Measurements from ENCODE around the gene RLN1.

GRCh38 chr9:5384436-5384835, 44.8 kb upstream of the RLN1 start:
- TF ChIP-seq CEBPZ (IDR thresholded peaks at IDR 0.05; ENCODE audit: low read length), result no peak
- TF ChIP-seq ZNF792 (CRISPR knock-in tag; IDR thresholded peaks at IDR 0.05), result no peak
- no peak for TF ChIP-seq BCL3 (CRISPR knock-in tag; IDR thresholded peaks at IDR 0.05)
- no peak for TF ChIP-seq POLR2A (IDR thresholded peaks at IDR 0.05; ENCODE audit: insufficient read depth in 1 of 2, low read depth in 2 of 2, low read length in 2 of 2)
- TF ChIP-seq ZNF354B (CRISPR knock-in tag; IDR thresholded peaks at IDR 0.05), result no peak
- no peak for TF ChIP-seq SETDB1 (CRISPR knock-in tag; IDR thresholded peaks at IDR 0.05; ENCODE audit: borderline replicate concordance)

Measured in HepG2 (cell line).